ENCODE data around the gene LILRA1.

GRCh38 chr19:54616821-54617560, 23.6 kb downstream of the LILRA1 start:
- TF ChIP-seq TCF7 (IDR thresholded peaks at IDR 0.05; ENCODE audit: borderline replicate concordance) (no peak), ZFP91 (CRISPR knock-in tag; IDR thresholded peaks at IDR 0.05) (no peak), IRF9 (tag; IDR thresholded peaks at IDR 0.05) (no peak)

All from K562 (cell line).